GM21360 (cell line): ENCODE measurements around the gene SLC8A2.

ENCODE experiments used
- ATAC-seq: cut with Tn5 transposase; IDR thresholded peaks from one replicate; pipeline ENCODE4 v1.9.1; 2021; ENCODE audit warnings: mild to moderate bottlenecking, moderate library complexity; ENCODE audit not compliant: unreplicated experiment

The SLC8A2 gene

GRCh38 chr19:47464675-47465419 is 6.8 kb downstream of the SLC8A2 start:
- no peak for ATAC-seq

GRCh38 chr19:47461876-47462275 is 9.8 kb downstream of the SLC8A2 start:
- ATAC-seq = no peak

- no peak for ATAC-seq
These were observed 12.2 kb downstream of the SLC8A2 start for GRCh38 chr19:47459477-47459876.

- ATAC-seq = no peak
These were observed 13.0 kb downstream of the SLC8A2 start for GRCh38 chr19:47458672-47459071.

GRCh38 chr19:47456721-47457474 is 14.8 kb downstream of the SLC8A2 start:
- ATAC-seq = no peak

GRCh38 chr19:47450478-47450877 is 21.2 kb downstream of the SLC8A2 start:
- ATAC-seq = no peak

GRCh38 chr19:47448360-47448727 is 23.3 kb downstream of the SLC8A2 start:
- ATAC-seq = no peak

- ATAC-seq = no peak
These were observed 24.0 kb downstream of the SLC8A2 start for GRCh38 chr19:47447470-47448359.

- no peak for ATAC-seq
These were observed 24.9 kb downstream of the SLC8A2 start for GRCh38 chr19:47446534-47447469.

GRCh38 chr19:47445937-47446402 is 25.7 kb downstream of the SLC8A2 start:
- no peak for ATAC-seq

- no peak for ATAC-seq
These were observed 26.2 kb downstream of the SLC8A2 start for GRCh38 chr19:47445527-47445926.

GRCh38 chr19:47444388-47444821 is 27.3 kb downstream of the SLC8A2 start:
- ATAC-seq = no peak

- no peak for ATAC-seq
These were observed 28.4 kb downstream of the SLC8A2 start for GRCh38 chr19:47443331-47443730.

GRCh38 chr19:47438793-47439220 is 32.9 kb downstream of the SLC8A2 start:
- ATAC-seq = no peak

GRCh38 chr19:47437500-47437899 is 34.2 kb downstream of the SLC8A2 start:
- ATAC-seq = no peak

GRCh38 chr19:47436712-47437401 is 34.8 kb downstream of the SLC8A2 start:
- ATAC-seq = no peak

- ATAC-seq = no peak
These were observed 35.7 kb downstream of the SLC8A2 start for GRCh38 chr19:47435883-47436417.

- no peak for ATAC-seq
These were observed 36.5 kb downstream of the SLC8A2 start for GRCh38 chr19:47435196-47435595.

GRCh38 chr19:47434088-47434487 is 37.6 kb downstream of the SLC8A2 start:
- no peak for ATAC-seq
